GM18526 (cell line): ENCODE data around the gene UNC45A.

Source experiments
- POLR2A ChIP-seq: IDR thresholded peaks from 3 replicates; pipeline ENCODE4 v1.6.1; 2011; ENCODE audit not compliant: insufficient read length; ENCODE audit errors: extremely low read depth

The UNC45A gene

GRCh38 chr15:90946941-90947576 is 12.0 kb downstream of the UNC45A start:
- TF ChIP-seq POLR2A: no peak

- no peak for TF ChIP-seq POLR2A
Observed at GRCh38 chr15:90947577-90948357, 12.7 kb downstream of the UNC45A start.

GRCh38 chr15:90948506-90948905 is 13.4 kb downstream of the UNC45A start:
- TF ChIP-seq POLR2A: no peak

GRCh38 chr15:90949979-90950675 is 15.0 kb downstream of the UNC45A start:
- TF ChIP-seq POLR2A: no peak

GRCh38 chr15:90950676-90951075 is 15.6 kb downstream of the UNC45A start:
- no peak for TF ChIP-seq POLR2A

- TF ChIP-seq POLR2A: no peak
Observed at GRCh38 chr15:90952901-90953677, 18.0 kb downstream of the UNC45A start.

- TF ChIP-seq POLR2A: no peak
Observed at GRCh38 chr15:90953947-90954711, 19.0 kb downstream of the UNC45A start.

GRCh38 chr15:90954712-90955623 is 19.9 kb downstream of the UNC45A start, which contains the start of gene RCCD1:
Gene RCCD1 (plus strand): TSS chr15:90954884. CDS start chr15:90956735, 1,851 bp downstream.
- peak; percentile 51 for TF ChIP-seq POLR2A

GRCh38 chr15:90955624-90956273 is 20.7 kb downstream of the UNC45A start:
- no peak for TF ChIP-seq POLR2A

GRCh38 chr15:90956274-90957030 is 21.4 kb downstream of the UNC45A start:
- no peak for TF ChIP-seq POLR2A

GRCh38 chr15:90957031-90957790 is 22.1 kb downstream of the UNC45A start:
- TF ChIP-seq POLR2A: no peak
